C4-2B (cell line): ENCODE results near the gene ZNF775.

Source experiments
- ZFX ChIP-seq: fragments of 450-650 bp; IDR thresholded peaks from 2 replicates; pipeline ENCODE4 v1.6.1; 2017
- TF ChIP-seq, protein P1 (sequence below): fragments of 450-650 bp; conservative IDR thresholded peaks from 2 replicates; pipeline ENCODE4 v1.5.1; 2017; ENCODE audit warnings: mild to moderate bottlenecking

DNA sequence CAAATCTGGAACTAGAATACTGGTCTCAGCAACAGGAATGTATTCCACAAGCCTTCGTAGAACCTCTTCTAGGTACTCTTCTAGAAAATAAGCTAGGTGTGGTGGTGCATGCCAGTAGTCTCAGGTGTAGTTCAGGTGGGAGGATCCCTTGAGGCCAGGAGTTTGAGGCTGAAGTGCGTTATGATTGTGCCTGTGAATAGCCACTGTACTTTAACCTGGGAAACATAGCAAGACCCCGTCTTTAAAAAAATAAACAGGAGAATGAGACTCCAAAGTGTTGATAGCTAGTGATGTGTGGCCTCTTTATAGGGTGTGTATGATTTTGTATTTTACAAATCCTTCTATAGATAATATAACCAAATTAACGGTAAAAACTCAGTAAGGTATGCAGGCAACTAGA, 1.5 kb upstream of the ZNF775 start:
- TF ChIP-seq, protein P1, sequence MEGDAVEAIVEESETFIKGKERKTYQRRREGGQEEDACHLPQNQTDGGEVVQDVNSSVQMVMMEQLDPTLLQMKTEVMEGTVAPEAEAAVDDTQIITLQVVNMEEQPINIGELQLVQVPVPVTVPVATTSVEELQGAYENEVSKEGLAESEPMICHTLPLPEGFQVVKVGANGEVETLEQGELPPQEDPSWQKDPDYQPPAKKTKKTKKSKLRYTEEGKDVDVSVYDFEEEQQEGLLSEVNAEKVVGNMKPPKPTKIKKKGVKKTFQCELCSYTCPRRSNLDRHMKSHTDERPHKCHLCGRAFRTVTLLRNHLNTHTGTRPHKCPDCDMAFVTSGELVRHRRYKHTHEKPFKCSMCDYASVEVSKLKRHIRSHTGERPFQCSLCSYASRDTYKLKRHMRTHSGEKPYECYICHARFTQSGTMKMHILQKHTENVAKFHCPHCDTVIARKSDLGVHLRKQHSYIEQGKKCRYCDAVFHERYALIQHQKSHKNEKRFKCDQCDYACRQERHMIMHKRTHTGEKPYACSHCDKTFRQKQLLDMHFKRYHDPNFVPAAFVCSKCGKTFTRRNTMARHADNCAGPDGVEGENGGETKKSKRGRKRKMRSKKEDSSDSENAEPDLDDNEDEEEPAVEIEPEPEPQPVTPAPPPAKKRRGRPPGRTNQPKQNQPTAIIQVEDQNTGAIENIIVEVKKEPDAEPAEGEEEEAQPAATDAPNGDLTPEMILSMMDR = no peak
- TF ChIP-seq ZFX = no peak
